ENCODE measurements around the gene G2E3.

- no peak for TF ChIP-seq REST (IDR thresholded peaks at IDR 0.05; ENCODE audit: insufficient read depth in 1 of 2, low read depth in 2 of 2, low read length in 2 of 2)
- TF ChIP-seq POLR2AphosphoS5 (IDR thresholded peaks at IDR 0.05; ENCODE audit: low read depth, low read length), result no peak
- TF ChIP-seq TAF1 (IDR thresholded peaks at IDR 0.05; ENCODE audit: borderline replicate concordance, insufficient read depth, low read length), result no peak
- TF ChIP-seq FOXP2 (optimal IDR thresholded peaks at IDR 0.05; ENCODE audit: borderline replicate concordance, extremely low read depth, extremely low read length, insufficient read depth), result no peak
- TF ChIP-seq SIN3A (IDR thresholded peaks at IDR 0.05; ENCODE audit: borderline replicate concordance, insufficient read depth, low read length), result no peak
These were observed 38.5 kb downstream of the G2E3 start for GRCh38 chr14:30597504-30597903.

Data from PFSK-1 (cell line).